ENCODE results near the gene PIWIL4.

PIWIL4 gene

DNA sequence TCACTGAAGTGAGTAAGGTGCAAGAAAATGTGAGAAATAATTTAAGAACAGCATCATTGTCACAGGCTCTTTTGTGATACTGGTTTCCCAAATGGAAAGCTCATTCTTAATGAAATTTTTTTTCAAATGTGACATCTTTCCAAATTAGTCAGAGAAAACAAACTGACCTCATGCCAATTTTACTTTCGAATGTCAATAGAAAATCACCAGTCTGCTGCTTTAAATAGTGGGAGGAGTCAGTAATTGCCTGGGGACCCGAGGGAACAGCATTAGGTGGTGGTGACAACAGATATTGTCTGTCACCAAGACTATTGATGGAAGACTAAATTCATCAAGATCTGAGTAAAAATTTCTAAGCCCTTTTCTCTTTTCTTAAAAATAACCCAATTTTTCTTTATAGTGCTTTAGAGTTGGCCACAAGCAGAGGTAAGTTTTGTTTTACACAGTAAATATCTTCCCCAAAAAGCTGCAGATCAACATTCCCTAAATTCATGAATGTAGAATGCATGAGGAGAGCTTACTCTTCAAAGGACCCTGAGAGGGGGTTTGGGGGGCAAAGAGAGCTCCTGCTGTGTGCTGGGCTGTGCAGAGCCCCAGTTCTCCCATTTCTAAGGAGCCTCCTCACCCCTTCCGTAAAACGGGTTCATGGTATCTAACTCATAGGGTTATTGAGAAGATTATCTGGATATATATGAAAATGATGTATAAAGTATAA lies 95.1 kb downstream of the PIWIL4 start:
- DNase-seq, result no peak

DNA sequence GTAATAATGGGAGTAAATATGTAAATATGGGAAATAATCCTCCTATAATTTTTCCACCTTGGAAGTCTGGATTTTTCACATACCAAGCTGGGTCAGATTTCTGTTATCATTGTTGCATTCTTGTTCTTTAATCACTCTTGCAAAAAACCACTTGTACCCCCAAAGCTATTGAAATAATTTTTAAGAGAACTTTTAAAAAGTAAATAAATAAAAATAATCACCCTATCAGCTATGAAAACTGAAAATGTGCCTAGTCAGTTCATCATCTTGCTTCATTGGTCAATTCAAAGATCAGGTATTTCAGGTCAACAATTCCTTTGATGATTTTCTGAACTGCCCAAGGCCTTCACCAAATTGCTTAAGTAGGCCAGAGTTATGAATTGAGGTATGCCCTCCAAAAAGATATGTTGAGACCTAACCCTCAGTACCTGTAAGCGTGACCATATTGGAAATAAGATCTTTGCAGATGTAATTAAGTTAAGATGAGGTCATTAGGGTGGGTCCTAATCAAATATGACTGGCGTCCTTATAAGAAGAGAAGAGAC lies 95.8 kb downstream of the PIWIL4 start:
- no peak for DNase-seq

DNA sequence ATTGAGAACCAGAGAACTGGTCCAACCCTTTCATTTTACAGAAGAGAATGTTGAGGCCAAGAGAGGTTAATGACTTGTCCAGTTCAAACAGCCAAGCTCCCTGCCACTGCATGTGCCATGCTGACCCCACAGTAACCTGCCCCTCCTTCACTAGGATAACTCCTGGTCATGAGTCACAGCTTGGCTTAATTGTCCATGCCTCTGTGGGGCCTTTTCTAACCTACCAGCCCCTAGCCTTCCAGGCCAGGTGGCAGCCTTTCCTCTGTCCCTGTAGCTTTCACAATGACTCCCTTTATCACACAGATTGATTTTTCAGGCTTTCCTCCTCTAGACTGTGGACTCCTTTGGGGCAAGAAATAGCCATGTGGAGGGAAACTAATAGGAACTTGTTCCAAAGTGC lies 97.2 kb downstream of the PIWIL4 start:
- no peak for DNase-seq

DNA sequence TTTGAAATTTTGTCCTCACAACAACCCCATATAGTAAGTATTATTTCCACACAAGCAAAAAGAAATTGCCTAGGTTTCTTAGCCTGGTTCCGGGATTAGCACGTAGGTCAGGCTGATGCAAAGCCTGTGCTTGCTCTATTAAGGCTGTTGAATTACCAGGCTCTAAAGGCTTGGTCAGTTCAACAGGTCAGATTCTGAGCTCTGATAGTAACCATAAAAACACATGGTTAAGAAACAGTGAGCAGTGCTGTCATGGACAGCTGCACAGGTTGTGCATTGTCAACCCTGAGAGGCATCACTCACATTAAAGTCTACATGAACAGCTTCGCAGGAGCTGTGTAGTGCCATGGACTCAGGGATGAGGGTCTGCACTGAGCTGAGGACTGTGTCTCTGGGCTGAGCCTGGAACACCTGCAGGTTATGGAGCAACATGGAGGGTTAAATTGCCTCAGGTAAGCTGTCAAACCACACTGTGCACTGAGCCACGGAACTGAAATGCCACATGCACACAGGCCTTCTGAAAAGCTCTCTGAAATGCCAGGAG lies 98.0 kb downstream of the PIWIL4 start:
- DNase-seq, result no peak

DNA sequence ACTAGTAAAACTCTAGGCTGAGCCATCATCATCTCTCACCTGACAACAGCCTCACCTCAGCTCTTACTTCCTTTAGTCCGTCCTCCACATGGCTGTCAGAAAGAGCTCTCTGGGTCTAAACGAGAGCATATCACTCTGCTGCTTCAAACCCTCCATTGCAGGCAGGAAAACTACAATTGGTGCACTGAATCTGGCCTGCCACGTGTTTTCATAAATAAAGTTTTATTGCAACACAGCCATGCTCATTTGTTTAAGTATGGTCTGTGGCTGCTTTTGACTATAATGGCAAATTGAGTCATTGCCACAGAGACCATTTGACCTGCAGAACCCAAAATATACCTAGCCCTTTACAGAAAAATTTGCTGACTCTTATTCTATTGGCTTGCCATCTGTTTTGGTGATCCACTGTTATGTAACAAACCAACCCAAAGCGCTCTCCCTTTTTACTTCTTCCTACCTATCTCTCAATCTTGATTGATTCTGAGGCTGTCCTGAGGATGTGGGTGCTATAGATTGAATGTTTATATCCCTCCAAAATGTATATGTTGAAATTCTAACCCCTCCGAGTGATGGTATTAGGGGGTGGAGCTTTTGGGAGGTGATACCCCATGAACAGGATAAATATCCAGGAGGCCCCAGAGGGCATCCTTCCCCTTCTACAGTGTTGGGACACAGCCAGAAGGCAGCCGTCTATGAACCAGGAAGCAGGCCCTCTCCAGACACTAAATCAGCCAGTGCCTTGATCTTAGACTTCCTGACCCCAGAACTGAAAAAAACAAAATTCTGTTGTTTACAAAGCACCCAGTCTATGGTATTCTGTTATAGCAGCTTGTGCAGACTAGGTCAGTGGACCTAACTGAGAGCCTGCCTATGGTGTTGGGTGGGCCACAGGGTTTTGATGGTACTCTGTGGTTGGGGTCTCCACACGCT lies 99.9 kb downstream of the PIWIL4 start:
- no peak for DNase-seq

DNA sequence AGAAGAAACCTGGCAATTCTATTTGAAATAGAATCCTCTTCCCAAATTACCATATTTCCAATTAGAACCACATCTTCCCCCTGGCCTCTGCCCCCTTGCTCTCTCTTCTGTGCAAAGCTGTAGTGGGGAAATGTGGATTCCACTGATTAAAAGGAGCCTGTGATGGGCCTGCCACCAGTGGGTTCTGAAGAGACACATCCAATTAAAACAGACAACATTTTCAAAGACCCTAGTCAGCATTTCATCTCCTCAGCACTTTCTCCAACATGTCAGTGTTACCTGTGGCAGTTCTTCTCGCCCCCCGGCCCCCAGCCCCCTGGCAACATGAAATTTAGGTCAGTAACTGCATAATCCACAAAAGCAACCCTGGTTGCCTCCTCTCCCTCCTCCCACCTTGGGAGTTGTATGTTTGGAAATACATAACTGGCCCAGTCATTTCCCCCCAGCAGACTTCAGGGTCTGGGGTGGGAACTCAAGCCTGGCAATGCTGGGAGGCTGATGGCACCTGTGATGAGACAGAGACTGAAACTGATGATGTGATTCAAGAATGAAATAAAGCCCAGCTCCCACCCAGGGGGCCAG lies 101.1 kb downstream of the PIWIL4 start:
- no peak for DNase-seq

DNA sequence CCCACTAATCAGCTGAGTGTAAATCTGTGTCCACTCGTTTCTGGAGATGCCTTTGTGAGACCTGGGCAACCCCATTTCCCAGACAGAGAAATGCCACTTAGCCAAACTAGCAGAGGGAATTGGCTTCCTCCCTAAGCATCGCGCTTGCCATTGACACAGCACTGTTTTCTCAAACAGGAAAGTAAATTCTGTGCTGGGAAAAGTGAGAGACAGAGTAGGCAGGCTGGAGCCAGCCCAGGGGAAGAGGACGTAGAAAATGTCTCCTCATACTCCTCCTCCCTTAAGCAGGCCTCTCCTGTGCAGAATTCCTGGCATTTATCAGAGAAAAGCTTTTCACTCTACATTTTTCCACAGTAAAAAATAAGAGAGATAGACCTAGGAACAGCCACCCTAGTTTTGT lies 101.9 kb downstream of the PIWIL4 start:
- peak in 1 of 56 donors; percentile 1 for DNase-seq
